ENCODE results near the gene YEATS4.
"Not testable (repeated sequence)": the region's sequence is repeated elsewhere in the genome, so short reads cannot be mapped to it uniquely, and the experiment has no call there.

YEATS4 gene

GRCh38 chr12:69359531-69360347 lies at the start of gene YEATS4:
Gene YEATS4 (plus strand): TSS chr12:69359743. CDS start chr12:69359973, 230 bp downstream.
- peak; percentile 84 for DNase-seq

- no peak for DNase-seq
Measured at GRCh38 chr12:69313209-69313608, 46.3 kb upstream of the YEATS4 start.

GRCh38 chr12:69316784-69317183 lies 42.8 kb upstream of the YEATS4 start:
- not testable (repeated sequence) for DNase-seq

- DNase-seq, result not testable (repeated sequence)
Measured at GRCh38 chr12:69317233-69317632, 42.3 kb upstream of the YEATS4 start.

- no peak for DNase-seq
Measured at GRCh38 chr12:69318225-69318624, 41.3 kb upstream of the YEATS4 start.

- DNase-seq, result no peak
Measured at GRCh38 chr12:69321351-69321750, 38.2 kb upstream of the YEATS4 start.

GRCh38 chr12:69324797-69325466 lies 34.6 kb upstream of the YEATS4 start:
- no peak for DNase-seq

- DNase-seq, result no peak
Measured at GRCh38 chr12:69328426-69328825, 31.1 kb upstream of the YEATS4 start.

GRCh38 chr12:69329669-69330428 lies 29.7 kb upstream of the YEATS4 start:
- DNase-seq, result no peak

- no peak for DNase-seq
Measured at GRCh38 chr12:69330475-69331473, 28.8 kb upstream of the YEATS4 start.

GRCh38 chr12:69331519-69331908 lies 28.0 kb upstream of the YEATS4 start:
- no peak for DNase-seq

- no peak for DNase-seq
Measured at GRCh38 chr12:69331909-69332684, 27.4 kb upstream of the YEATS4 start.

GRCh38 chr12:69332815-69333358 lies 26.7 kb upstream of the YEATS4 start:
- no peak for DNase-seq

- DNase-seq, result no peak
Measured at GRCh38 chr12:69334158-69334557, 25.4 kb upstream of the YEATS4 start.

- DNase-seq, result no peak
Measured at GRCh38 chr12:69337311-69338090, 22.0 kb upstream of the YEATS4 start.

GRCh38 chr12:69338120-69338859 lies 21.3 kb upstream of the YEATS4 start:
- no peak for DNase-seq

- DNase-seq, result no peak
Measured at GRCh38 chr12:69338936-69339335, 20.6 kb upstream of the YEATS4 start.

GRCh38 chr12:69339999-69340398 lies 19.5 kb upstream of the YEATS4 start:
- DNase-seq, result no peak

GRCh38 chr12:69341328-69341727 lies 18.2 kb upstream of the YEATS4 start:
- DNase-seq, result no peak

- DNase-seq, result no peak
Measured at GRCh38 chr12:69342421-69342820, 17.1 kb upstream of the YEATS4 start.

All from DMS79 (cell line).